TTC549 (cell line): Measurements from ENCODE around the gene EIF3J.

Source experiments
- FAIRE-seq: peaks from 2 replicates; lab custom pipeline; 2012; peaks lifted over from hg19 to GRCh38; lab: Jason Lieb, UNC

EIF3J gene

GRCh38 chr15:44595656-44596510 is 58.9 kb downstream of the EIF3J start:
- no peak for FAIRE-seq

GRCh38 chr15:44596511-44597010 is 59.6 kb downstream of the EIF3J start:
- no peak for FAIRE-seq

- FAIRE-seq: no peak
These were observed 61.1 kb downstream of the EIF3J start for GRCh38 chr15:44598066-44598465.

- no peak for FAIRE-seq
These were observed 61.9 kb downstream of the EIF3J start for GRCh38 chr15:44598892-44599291.

- FAIRE-seq: no peak
These were observed 66.2 kb downstream of the EIF3J start for GRCh38 chr15:44603126-44603525.

- FAIRE-seq: no peak
These were observed 69.8 kb downstream of the EIF3J start for GRCh38 chr15:44606740-44607139.
